HG02938 (cell line): ENCODE data around the gene ARIH1.

Experiments
- ATAC-seq: cut with Tn5 transposase; IDR thresholded peaks from one replicate; pipeline ENCODE4 v1.9.1; 2021; ENCODE audit warnings: mild to moderate bottlenecking, moderate library complexity; ENCODE audit not compliant: unreplicated experiment

The ARIH1 gene

DNA sequence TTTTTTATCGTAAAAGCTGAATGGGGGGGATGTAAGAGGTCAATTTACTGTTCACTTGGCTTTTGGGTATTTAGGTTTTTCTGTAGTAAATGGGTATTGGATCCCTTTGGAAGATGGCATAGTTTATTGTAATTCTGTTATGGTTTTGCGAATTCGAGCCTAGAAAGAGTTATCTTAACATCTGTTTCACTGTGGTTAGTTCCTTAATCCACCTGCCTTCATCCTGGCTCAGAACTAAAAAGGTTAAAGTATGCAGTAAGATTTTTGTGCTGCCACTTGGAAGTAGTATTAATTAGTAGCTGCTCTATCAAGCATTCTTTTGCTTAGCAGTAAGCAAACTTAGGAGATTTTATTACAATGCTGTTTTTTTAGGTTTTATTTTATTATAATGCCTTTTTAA, 62.4 kb downstream of the ARIH1 start:
- no peak for ATAC-seq

DNA sequence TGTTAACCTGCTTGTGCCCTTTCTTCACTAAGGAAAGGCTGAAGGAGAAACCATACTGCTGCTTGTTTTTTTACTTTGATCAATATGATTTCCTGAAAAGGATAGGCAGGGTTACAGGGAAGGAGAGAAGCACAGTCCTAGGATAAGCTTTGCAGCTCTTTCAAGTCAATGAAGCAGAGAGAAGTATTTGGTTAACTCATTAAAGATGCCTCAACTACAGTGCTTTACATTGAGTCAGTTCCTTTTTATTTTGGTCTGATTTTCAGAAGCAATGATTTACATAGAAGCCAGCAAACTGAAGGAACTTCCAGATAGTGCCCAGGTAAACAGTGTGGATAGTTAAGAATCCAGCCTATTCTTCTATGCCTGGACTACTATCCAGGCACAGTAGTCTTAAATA, 64.8 kb downstream of the ARIH1 start:
- ATAC-seq, result no peak

DNA sequence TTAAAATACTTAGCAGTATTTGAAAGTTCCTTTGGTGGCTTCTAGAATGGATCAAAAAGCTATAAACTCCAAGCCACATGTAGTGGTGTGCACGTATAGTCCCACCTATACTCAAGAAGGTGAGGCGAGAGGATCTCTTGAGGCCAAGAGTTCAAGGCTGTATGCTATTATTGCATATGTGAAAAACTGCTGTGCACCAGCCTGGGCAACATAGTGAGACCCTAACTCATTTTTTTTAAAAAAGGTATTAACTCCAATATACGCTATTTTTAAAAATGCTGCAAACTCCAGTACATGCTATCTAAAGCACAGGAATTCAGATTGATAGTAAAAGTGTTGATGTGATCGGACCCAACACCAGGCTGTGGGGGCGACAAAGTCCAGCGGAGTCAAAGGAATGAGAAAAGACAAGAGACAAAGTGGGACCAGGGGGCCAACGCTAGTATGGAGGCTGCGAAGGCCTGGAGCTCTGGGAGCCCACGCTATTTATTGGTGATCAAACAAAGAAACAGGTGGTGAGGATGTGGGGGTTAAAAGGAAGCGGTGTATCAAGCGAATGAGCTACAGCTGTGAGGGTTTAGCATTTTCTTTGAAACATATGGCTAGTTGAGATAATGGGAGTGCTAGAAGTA, 66.6 kb downstream of the ARIH1 start:
- no peak for ATAC-seq

DNA sequence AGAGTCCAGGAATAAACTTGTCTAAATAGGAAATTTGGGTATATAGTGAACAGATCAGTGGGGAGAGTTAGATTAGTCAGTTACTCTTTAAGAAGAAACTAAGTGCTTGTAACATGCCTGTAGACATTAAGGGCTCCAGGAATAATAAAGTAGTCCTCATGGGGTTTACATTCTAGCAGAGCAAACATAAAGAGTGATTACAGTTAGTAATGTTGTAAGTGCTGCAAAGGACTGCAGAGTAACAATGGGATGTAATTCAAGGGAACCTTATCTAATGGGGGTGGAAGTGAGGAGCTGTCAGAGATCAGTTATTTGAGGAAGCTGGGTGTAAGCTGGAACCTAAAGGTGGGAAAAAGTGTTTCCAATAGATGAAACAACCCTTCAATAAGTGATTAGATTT, 67.5 kb downstream of the ARIH1 start:
- no peak for ATAC-seq

DNA sequence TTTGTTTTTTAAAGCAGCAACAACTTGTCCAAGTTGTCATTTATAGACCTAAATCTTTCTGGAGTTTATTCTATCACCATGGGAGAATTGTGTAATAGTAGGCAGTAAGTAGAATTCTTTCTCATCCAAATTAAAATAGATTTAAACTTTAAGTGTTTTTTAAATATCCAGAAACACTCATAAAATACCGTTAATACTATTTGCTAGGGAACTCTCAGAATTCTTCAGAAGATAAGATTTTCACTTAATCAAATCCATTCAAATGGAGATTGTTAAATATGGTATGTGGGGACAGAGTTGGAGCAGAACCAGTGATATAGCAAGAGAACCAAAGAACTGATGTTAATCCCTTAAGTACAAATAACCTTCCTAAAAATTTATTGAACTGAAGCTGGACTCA, 71.0 kb downstream of the ARIH1 start:
- ATAC-seq, result no peak

DNA sequence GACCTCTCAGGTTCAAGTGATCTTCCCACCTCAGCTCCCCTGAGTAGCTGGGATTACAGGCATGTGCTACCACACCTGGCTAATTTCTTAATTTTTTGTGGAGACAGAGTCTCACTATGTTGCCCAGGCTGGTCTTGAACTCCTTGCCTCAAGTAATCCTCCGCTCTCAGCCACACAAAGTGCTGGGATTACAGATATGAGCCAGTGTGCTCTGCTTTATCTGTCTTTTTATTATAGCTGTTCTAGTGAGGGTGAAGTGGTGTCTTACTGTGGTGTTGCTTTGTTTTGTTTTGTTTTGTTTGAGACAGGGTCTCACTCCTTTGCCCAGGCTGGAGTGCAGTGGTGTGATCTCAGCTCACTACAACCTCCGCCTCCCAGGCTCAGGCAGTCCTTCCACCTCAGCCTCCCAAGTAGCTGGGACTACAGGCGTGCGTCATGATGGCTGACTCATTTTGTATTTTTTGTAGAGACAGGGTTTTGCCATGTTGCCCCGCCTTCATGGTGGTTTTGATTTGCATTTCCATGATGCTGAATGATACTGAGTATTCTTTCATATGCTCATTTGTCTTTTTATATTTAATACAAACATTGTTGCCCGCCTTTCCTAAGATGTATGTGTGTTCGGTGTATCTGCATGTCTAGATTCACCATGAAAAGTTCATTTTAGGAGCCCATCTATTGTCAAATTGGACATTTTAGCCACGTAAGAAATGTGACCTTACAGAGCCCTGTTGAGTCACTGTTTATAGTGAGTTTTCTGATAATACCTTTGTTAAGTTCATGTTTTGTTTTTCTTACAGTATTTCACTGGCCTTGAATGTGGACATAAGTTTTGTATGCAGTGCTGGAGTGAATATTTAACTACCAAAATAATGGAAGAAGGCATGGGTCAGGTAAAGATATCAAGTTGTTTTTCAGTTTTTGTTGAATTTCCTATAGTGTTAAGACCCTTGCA, 80.6 kb downstream of the ARIH1 start:
- ATAC-seq, result no peak

DNA sequence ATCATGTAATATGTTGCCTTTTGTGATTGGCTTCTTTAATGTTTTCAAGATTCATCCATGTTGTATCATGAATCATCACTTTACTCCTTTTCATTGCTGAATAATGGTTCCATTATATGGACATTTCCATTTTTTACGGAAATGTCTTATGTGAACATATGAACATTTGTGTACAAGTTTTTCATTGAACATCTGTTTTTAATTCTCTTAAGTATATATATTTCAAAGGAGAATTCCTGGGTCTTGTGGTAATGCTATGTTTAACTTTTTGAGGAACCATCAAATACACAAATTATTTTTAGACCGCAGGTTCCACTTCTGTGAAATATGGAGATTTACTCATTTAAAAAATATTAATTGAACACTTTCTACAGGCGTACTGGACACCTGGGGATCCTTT, 85.7 kb downstream of the ARIH1 start:
- ATAC-seq, result no peak

DNA sequence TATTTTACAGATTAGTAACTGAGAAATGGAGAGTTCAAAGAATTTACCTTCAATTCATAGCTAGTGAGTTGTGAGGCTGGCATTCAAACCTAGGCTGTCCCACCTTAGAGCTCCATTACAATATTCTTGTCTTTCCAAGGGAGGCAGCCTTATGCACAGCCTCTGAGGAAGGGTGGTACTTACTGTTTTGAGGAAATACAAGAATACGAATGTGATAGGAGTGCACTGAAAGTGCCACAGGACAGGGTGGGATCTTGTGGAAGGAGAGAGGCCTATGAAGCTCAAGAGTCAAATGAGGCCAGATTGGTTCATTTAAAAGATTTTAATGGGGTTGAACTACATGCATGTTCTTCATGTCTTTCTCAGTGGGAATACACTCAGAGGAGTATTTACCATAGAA, 86.3 kb downstream of the ARIH1 start:
- ATAC-seq, result no peak

DNA sequence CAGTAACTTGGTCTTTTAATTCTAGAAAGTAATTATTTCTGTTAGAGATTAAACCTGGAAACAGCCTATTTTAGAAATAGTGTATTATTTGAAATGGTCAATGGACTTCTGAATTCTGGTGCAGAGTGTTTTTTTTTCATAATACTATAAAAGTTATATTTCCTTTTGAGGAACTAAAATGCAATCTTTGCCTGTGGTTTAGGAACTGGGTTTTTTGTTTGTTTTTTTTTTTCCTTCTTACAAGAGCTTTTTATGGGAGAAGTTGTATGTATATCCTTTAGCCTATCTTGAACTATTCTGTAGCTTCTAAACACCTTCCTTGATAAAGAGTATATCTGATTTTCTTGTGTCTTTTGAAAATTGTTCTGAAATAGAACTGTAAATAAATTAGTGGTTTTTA, 88.3 kb downstream of the ARIH1 start:
- no peak for ATAC-seq

DNA sequence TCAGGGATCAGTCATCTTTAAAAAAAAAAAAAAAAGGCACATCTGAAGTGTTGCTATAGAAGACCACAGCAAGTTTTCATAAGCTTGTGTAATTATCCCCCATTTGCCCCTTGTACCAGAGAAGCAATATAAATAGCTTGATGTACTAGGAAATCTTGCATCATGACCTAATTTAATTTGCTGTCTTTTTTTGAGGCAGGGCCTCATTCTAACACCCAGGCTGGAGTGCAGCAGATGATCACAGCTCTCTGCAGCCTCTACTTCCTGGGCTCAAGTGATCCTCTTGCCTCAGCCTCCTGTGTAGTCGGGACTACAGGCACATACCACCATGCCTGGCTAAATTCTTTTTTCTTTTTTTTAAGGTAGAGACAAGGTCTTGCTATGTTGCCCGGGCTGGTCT, 88.7 kb downstream of the ARIH1 start:
- no peak for ATAC-seq

DNA sequence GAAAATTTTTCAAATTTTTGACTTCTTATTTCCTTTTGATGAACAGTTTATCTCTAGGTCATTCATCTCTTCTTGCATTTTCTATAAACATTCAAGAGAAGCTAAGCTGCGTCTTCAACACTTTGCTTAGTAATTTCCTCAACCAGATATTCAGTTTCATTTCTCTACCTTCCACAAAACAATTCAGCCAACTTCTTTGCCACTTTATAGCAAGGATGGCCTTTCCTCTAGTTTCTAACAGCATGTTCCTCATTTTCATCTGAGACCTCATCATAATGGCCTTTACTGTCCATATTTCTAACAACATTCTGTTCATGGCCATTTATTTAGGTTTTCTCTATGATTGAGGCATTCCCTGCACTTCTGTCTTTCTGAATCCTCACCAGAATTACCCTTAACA, 90.0 kb downstream of the ARIH1 start:
- no peak for ATAC-seq

DNA sequence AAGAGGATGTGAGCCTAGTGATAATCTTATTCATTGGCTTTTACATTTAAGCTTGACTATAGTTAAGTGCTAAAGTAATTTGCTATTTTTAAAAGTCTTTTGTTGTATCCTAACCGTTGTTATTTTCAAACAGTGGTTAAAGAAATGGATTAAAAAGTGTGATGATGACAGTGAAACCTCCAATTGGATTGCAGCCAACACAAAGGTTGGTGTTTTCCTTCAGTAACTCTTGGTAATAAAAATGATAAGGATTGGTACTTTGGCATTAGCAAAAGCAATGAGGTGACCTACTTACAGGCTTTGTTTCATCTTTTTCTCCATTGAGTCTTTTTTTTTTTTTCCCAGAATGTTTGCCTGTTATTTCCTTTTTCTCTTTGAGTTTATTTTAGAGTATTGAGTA, 92.8 kb downstream of the ARIH1 start:
- ATAC-seq, result no peak

DNA sequence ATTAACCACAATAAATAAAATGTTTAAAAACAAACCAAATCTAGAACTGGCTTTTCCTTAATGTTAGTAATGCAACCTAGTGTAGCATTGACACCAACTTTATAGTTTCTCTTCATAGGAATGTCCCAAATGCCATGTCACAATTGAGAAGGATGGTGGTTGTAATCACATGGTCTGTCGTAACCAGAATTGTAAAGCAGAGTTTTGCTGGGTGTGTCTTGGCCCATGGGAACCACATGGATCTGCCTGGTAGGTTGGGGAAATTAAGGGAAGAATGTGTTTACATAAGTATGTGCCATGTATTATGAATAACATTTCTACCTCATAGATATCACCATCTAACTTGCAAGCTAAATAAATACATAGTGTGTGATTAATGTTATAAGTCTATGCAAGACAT, 95.9 kb downstream of the ARIH1 start:
- no peak for ATAC-seq

DNA sequence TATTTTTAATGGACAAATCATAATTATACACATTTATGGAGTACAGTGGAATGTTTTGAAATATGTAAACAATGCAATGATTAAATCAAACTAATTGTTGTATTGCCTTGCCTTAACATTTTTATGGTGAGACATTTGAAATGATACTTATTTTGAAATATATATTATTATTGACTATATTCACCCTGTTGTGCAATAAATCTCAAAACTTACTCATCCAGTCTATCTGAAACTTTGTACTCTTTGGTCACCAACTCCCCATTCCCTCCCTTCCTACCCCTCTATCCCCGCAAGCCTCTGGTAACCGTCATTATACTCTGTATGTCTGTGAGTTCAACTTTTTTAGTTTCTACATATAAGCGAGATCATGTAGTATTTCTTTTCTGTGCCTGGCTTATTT, 105.7 kb downstream of the ARIH1 start:
- no peak for ATAC-seq

DNA sequence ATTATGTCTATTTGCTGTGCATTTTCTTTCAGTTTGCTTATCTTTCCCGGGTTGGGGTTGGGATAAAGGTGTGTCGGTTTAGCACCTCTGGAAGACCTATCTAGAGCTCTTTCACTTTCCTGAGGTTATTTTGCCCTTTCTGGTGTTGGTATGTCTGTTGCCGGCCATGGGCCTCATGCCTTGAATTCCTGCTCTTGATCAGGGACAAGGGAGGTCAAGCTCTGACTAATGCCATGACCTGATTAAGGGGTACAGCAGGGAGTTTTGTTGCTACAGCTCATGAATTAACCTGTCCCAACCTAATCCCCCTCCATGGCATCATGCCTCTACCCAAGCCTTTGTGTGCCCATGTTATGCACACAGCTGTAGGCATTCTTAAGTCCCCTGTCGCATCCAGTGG, 109.9 kb downstream of the ARIH1 start:
- ATAC-seq, result no peak

DNA sequence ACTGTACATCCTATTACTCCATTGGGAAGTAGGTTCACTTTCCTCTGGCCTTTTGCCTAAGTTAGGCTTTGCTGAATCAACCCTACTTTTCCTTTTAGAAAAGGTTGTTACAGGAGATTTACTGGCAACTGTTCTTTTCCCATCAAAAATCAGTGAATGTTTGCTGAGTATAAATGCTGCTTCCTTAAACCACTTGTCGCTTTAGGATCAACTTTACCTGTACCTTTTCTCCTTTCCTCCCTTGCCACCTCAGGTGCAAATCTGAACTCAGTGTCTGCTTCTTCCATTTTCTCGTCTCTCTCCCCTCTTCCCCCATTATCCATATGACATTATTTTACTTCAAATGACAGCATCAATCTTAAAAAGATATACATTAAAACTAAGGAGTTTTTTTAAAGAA, 110.9 kb downstream of the ARIH1 start:
- no peak for ATAC-seq

DNA sequence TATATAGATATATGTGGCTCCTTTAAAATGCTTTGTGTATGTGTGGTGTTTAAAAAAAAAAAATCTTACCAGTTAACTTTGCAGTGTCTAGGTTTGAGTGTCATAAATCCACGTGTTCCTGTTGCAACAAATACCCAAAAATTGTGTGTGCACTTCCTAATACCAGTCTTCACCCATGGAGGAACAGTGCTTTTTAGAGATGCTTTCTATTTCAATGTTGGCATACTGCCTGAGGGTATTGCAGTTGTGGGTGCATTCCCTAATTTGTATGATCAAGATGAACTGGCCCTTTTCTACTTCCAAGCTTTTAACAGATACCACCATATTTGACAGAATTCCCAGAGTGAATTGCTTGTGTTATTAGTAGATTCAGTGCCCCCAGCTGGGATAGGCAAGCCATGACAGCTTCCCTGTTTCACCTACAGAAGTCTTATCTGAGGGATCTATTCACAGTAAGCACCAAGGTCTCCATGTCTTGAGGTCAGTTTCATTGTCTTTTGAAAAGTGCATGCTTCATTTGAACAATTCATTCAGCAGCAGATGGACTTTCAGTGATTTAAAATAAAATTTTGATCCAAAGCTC, 111.4 kb downstream of the ARIH1 start:
- no peak for ATAC-seq

DNA sequence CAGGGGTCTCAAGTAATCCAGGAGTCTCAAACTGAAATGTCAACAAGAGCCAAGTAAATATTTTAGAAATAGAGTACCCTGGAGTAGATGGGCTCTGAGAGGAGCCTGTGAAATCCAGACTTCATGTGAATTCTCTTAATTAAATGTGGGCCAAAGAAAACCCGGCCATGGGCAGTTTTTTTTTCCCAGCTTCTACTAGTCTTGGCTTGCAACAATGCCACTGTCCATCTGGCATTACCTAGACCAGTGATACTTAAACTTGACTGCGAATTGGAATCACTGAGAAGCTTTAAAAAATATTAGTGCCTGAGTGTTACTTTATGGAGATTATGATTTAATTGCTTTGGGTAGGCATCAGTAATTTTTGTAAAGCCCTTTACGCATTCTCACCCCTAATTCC, 114.0 kb downstream of the ARIH1 start:
- no peak for ATAC-seq

DNA sequence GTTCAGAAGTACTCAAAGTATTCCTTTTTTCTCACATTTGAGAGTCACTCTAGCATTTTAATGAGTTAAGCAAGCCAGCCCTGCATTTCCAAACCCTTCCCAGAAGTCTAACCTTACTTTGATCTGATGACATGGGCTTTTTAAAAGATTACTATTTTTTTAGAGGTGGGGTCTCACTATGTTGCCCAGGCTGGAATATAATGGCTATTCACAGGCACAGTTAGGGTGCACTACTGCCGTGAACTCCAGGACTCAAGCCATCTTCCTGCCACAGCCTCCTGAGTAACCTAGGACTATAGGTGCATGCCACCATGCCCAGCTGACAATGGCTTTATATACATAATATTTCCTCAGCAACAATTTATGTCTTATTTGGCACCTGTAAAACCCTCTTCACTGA, 116.3 kb downstream of the ARIH1 start:
- no peak for ATAC-seq

DNA sequence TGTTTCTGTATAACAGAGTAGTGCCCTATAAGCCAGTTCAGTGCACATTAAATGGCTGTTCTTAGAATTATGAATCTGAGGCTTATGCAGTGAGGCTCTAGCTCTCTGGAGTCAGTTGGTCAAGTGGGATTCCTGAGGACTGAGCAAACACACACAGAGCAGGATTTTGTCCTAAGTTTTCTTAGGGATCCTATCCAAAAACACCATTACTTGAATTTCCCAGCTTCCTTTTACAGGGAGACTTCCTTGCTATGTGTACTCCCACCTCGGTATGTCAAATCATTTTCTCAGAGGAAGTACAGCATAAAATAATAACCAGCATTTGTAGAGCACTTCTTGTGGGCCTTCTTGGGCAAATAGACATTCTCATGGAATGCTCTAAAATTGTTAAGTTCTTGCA, 117.2 kb downstream of the ARIH1 start:
- no peak for ATAC-seq

DNA sequence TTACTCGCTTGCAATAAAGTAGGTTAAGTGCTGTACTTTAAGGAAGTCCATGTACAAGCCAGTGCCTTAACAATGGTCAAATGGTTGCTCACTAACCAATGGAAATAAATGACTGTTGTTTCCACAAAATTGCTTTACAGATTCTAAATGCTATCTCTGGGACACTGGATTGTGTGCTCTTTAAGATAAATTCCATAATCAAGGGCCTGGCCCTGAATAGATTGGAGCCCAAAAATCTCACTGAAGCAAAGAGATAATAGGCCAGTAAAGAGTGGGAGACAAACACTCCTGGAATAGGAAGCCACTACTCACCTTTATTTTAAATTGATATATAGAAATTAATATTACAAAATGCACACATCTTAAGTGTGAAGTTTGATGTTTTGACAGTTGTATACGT, 118.0 kb downstream of the ARIH1 start:
- no peak for ATAC-seq

DNA sequence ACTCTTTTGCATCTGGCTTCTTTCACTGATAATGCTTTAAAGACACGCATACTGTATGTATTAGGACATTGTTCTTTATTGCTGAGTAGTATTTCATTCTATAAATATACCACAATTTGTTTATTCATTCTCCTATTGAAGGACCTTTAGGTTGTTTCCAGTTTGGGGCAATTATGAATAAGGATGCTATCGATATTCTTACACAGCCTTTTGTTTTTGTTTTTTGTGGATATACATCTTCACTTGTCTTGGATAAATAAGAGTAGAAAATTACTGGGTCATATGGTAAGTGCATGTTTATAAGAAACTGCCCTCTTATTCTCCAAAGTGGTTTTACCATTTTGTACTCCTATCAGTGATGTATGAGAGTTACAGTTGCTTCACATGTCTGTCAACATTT, 118.5 kb downstream of the ARIH1 start:
- no peak for ATAC-seq
